ENCODE measurements around the gene TSPAN18. TPM values are rescaled to one million over a fixed set of nuclear protein-coding genes. Genes with fewer than 3 reads are reported as not detected.

TSPAN18 gene
- total RNA-seq, 1 experiment from 2014 or later: 21.3 TPM

DNA sequence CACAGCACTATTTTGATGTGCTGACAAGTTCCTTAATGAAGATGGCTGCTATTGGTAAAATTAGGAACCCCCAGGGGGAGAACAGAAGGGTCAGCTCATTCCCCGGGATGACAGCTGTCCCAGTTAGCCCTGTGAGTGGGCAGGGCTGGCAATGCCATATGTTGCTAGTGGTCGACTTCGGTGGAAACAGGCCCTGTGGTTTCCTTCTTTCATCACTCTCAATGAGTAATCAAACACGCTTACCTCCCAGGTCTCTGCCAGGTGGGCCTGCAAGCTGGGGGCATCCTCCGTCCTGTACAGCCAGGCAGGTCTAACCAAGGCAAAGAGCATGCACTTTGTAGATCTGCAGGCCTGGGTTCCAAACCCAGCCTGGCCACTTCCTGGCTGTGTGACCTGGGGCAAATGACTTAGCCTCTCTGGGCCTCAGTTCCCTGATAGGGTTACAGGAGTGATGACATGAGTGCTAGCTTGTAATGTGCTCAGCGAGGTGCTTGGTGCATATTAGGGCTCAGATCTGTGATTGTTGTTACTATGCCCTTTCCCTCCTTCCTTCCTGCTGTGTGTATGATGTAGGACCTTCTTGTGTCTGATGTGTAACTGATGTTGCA is 85.2 kb downstream of the TSPAN18 start:
- in situ Hi-C loops (cut with HindIII; ENCODE audit: low pct_unique_long_range_greater_than_20kb, low sequenced_read_pairs): no loop called here
- H3K36me3 ChIP-seq (ENCODE audit: control insufficient read depth, insufficient read depth, low read length): no peaks in the 10 kb centered on the region
- H3K4me3 ChIP-seq (ENCODE audit: low read depth in 2 of 2, low read length in 2 of 2): no peak overlapping the region
- TF ChIP-seq SIN3A (IDR thresholded peaks at IDR 0.05; ENCODE audit: borderline replicate concordance, insufficient read depth, low read depth, low read length) (no peak), POLR2AphosphoS5 (IDR thresholded peaks at IDR 0.05; ENCODE audit: low read depth, low read length) (no peak), CTCF (IDR thresholded peaks at IDR 0.05) (no peak), TCF7L2 (IDR thresholded peaks at IDR 0.05; ENCODE audit: low read depth, low read length) (no peak)
- TF ChIP-seq, protein P1, sequence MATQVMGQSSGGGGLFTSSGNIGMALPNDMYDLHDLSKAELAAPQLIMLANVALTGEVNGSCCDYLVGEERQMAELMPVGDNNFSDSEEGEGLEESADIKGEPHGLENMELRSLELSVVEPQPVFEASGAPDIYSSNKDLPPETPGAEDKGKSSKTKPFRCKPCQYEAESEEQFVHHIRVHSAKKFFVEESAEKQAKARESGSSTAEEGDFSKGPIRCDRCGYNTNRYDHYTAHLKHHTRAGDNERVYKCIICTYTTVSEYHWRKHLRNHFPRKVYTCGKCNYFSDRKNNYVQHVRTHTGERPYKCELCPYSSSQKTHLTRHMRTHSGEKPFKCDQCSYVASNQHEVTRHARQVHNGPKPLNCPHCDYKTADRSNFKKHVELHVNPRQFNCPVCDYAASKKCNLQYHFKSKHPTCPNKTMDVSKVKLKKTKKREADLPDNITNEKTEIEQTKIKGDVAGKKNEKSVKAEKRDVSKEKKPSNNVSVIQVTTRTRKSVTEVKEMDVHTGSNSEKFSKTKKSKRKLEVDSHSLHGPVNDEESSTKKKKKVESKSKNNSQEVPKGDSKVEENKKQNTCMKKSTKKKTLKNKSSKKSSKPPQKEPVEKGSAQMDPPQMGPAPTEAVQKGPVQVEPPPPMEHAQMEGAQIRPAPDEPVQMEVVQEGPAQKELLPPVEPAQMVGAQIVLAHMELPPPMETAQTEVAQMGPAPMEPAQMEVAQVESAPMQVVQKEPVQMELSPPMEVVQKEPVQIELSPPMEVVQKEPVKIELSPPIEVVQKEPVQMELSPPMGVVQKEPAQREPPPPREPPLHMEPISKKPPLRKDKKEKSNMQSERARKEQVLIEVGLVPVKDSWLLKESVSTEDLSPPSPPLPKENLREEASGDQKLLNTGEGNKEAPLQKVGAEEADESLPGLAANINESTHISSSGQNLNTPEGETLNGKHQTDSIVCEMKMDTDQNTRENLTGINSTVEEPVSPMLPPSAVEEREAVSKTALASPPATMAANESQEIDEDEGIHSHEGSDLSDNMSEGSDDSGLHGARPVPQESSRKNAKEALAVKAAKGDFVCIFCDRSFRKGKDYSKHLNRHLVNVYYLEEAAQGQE (IDR thresholded peaks at IDR 0.05; ENCODE audit: insufficient read depth in 1 of 2, low read depth in 2 of 2, low read length in 1 of 2): no peak
- no peaks in the 10 kb centered on the region for H3K9me3 ChIP-seq (ENCODE audit: control insufficient read depth, insufficient read depth, low read depth, low read length)
- POLR2A ChIA-PET: interaction anchor here (0.7 kb wide), 1 partner anchor 81 kb away, joined by 5 read pairs; no protein-coding TSS in a partner anchor
- CTCF ChIA-PET: no interaction called here
- no peak for DNase-seq (ENCODE audit: low read depth, low spot score)
- no TSS peak for BruUV-seq (replicated peaks)
- intact Hi-C loops (cut with micrococcal nuclease; ENCODE audit: unreplicated experiment): no loop called here
- ATAC-seq: no peak
- H3K4me1 ChIP-seq (ENCODE audit: control insufficient read depth, insufficient read depth, low read length): no peaks in the 10 kb centered on the region
- no peak overlapping the region for H3K27ac ChIP-seq (ENCODE audit: low read length)
- no peaks in the 10 kb centered on the region; the same call in 1 of the 2 replicates for H3K27me3 ChIP-seq (ENCODE audit: control insufficient read depth, insufficient read depth, low read length)

DNA sequence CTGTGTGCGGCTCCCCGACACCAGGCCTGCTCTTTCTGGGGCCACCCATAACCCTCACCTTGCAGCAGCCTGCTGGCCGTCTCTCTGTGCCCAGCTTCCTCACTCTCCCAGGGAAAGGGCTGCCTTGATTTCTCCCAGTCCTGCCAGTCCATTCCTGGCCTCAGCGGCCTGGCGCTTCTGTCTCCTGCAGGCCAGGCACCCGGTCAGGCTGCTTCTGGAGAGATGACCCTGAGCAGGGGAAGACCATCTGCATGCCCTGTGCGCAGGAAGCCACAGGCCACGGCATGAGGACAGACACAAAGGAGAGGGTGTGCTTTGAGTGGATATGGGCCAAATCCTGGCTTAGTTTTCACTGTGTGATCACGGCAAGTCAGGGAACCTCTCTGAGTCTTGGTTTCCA is 86.2 kb downstream of the TSPAN18 start:
- Histone ChIP-seq H3K4me1 (ENCODE audit: control insufficient read depth, insufficient read depth, low read length) (no peaks in the 10 kb centered on the region), H3K4me3 (ENCODE audit: low read depth in 2 of 2, low read length in 2 of 2) (no peak overlapping the region), H3K27me3 (ENCODE audit: control insufficient read depth, insufficient read depth, low read length) (no peaks in the 10 kb centered on the region; the same call in 1 of the 2 replicates), H3K27ac (ENCODE audit: low read length) (no peak overlapping the region), H3K9me3 (ENCODE audit: control insufficient read depth, insufficient read depth, low read depth, low read length) (no peaks in the 10 kb centered on the region), H3K36me3 (ENCODE audit: control insufficient read depth, insufficient read depth, low read length) (no peaks in the 10 kb centered on the region)
- intact Hi-C loops (cut with micrococcal nuclease; ENCODE audit: unreplicated experiment): no loop called here
- TF ChIP-seq CTCF (IDR thresholded peaks at IDR 0.05) (no peak), POLR2AphosphoS5 (IDR thresholded peaks at IDR 0.05; ENCODE audit: low read depth, low read length) (no peak), SIN3A (IDR thresholded peaks at IDR 0.05; ENCODE audit: borderline replicate concordance, insufficient read depth, low read depth, low read length) (no peak), TCF7L2 (IDR thresholded peaks at IDR 0.05; ENCODE audit: low read depth, low read length) (no peak)
- TF ChIP-seq, protein P1 (IDR thresholded peaks at IDR 0.05; ENCODE audit: insufficient read depth in 1 of 2, low read depth in 2 of 2, low read length in 1 of 2): no peak
- in situ Hi-C loops (cut with HindIII; ENCODE audit: low pct_unique_long_range_greater_than_20kb, low sequenced_read_pairs): no loop called here
- BruUV-seq (replicated peaks): no TSS peak
- ChIA-PET CTCF (no interaction called here), POLR2A (no interaction called here)
- ATAC-seq (no peak), DNase-seq (ENCODE audit: low read depth, low spot score) (no peak)

Measured in Panc1 (cell line).